Left renal pelvis (tissue), 4 donors: ENCODE data around the gene KRT25. TPM values are rescaled to one million over a fixed set of nuclear protein-coding genes. Genes with fewer than 3 reads are reported as not detected.
"Not testable (repeated sequence)": the region's sequence is repeated elsewhere in the genome, so short reads cannot be mapped to it uniquely, and the experiment has no call there.

Experiments
- DNase-seq, 4 donors: peaks; one replicate each; pipeline ENCODE4 v3.0.0-alpha.2; 2013; ENCODE audit warnings: low read depth in 4 of 4, low spot score in 3 of 4
- polyA plus RNA-seq, 4 donors: library from polyadenylated mRNA; unstranded; fragments of 120-200 nt; gene quantifications; one replicate each; pipeline ENCODE4 v1.2.1, GENCODE V29; 2013; ENCODE audit not compliant: insufficient read length in 4 of 4

Gene KRT25
- polyA plus RNA-seq, 4 donors = 0.68 TPM; not detected in 3

DNA sequence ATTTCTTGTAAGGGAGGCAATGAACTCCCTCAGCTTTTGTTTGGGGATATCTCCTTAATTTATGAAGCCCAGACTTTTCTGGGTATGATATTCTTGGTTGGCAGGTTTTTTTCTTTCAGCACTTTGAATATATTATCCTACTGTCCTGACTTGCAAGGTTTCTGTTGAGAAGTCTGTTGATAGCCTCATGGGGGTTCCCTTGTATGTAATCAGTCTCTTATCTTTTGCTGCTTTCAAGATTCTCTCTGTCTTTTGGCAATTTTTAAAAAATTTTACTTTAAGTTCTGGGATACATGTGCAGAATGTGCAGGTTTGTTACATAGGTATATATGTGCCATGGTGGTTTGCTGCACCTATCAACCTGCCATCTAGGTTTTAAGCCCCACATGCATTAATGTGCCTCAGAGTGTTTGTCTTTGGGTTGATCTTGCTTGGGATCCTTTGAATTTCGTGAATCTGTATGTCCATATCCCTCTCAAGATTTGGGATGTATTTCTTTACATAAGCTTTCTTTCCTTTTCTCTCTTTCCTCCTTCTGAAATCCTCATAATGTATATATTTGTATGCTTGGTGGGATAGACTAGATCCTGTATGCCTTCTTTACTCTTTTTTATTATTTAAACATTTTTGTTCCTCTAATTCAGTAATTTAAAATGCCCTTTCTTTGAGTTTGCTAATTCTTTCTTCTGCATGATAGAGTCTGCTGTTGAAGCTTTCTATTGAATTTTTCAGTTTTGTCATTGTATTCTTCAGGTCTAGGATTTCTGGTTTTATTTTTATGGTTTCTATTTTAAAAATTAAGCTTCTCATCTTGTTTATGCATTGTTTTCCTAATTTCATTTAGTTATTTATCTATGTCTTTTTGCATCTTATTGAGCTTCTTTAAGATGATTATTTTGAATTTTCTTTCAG is 5.2 kb upstream of the KRT25 start:
- no peak for DNase-seq

DNA sequence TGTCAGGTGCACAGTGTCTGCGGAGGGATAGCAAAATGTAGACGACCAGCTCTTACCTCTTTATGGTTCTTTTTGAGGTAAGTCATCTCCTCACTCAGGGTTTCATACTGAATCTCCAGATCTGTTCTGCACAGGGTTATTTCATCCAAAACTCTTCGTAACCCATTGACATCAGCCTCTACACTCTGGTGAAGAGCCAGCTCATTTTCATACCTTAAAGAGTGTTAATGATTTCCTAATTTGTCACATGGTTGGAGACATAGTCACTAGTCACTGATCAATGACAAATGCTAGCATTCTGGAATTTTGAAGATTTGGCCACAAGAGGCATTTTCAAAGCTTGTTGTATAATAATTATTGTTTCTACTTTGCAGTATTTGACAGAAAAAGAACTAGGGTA is 1.3 kb downstream of the KRT25 start:
- DNase-seq = no peak

DNA sequence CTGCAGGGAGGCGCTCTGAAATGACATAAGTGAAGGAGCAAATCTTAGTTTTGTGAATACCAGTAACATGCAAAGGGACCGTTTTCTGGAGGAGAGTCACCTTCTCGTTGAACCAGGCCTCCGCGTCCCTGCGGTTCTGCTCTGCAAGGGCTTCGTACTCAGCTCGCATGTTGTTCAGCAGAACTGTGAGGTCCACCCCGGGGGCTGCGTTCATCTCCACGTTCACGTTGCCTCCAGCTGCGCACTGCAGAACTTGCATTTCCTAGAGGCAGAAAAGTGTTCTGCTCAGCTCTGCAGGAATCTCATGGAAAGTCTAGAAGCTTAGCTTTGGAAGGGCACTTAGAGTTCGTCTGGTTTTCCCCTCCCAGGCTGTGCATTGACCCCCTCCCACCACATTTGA is 4.1 kb downstream of the KRT25 start:
- no peak for DNase-seq

DNA sequence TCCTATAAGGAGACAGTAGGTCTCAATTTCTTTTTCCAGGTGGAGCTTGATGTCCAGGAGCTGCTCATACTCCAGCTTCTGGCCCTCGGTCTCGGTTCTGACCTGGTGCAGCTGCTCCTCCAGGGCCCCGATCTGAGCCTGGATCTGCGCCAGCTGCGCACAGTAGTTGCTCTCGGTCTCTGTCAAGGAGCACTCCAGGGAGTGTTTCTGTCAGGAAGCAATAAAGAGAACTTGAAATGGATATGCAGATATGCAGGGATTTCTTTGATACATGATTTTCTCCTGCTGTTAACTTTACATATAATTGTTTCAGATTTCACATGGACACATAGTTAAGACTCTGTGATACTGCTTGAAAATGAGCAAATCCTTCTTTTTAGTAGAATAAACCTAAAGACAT is 4.7 kb downstream of the KRT25 start:
- DNase-seq = no peak

DNA sequence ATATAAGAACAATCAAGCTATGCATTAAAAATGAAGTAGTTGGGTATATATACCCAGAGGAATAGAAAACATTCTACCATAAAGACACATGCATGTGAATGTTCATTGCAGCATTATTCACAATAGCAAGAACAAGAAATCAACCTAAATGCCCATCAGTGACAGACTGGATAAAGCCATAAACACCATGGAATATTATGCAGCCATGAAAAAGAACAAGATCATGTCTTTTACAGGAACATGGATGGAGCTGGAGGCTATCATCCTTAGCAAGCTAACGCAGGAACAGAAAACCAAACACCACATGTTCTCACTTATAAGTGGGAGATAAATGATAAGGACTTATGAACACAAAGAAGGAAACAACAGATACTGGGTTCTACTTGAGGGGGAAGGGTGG is 6.5 kb downstream of the KRT25 start:
- not testable (repeated sequence) for DNase-seq

DNA sequence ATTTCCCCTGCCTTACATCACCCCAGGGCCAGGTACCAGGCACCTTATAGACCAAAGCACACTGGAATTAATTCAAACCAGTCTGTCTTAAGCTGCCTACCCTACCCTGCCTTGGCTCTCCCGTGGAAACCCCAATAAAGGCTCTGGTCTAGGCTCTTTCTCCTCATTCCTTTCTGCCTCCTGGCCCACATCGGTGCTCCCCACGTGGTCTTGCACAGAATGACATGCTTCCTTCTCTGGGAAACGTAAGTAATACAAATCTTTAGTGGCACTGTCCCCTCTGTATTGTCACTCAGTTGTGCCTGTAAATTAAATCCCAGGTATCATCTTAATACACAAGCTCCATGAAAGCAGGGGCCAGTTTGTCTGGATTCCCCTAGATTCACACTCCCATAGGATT is 16.6 kb downstream of the KRT25 start:
- no peak for DNase-seq

DNA sequence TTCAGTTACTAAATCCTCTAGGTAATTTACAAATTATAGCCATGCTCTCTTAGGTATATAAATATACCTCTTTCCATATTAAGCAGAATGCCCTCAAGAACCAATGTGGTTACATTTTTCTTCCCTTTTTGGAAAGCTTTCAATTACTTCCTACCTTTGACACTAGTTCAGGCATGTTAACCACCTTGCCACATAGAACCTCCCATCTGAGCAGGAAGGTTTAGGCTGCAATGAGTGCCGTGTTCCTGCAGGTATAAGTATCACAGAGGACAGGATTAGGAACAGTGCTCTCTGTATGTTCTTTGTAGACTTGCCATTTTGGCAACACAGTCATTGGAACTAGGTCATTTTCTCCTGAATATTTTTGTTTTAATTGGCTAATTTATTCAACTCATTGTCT is 20.1 kb downstream of the KRT25 start:
- DNase-seq = no peak

DNA sequence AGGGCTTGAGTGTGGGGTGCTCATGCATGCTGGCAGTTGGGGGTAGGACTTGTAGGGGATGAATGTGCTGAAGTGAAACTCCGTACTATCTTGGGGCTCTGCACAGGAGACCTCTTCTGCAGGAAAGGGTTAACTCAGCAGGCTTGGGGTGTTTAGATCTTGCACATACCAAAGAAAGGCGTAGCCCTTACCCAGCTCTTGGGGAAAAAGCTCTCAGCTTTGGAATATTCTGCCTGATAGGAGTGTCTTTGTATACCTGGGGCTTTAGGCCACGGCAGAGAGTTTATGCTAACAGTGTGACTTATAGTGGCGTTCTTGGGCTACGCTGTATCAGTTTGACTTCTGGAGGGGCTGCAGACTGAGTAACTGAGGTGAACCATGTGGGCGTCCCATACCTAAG is 21.1 kb downstream of the KRT25 start:
- DNase-seq = no peak

DNA sequence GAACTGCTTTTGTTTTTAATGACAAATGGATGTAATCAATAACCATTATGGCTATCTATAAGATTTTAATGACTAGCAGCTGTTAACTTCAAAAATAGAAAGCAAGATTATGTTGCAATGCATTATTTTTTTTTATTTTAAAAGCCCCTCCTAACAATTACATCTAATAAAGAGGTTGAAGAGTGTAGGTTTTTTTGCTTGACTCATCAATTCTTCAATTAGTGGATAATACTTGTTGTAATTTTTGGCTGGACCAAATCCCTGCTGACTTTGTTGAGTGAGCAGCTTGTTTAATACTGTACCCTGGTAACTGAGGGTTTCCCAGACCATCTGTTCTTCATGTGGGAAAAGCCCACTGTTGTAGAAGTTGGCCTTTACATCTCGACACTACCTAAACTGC is 24.2 kb downstream of the KRT25 start:
- DNase-seq = no peak

DNA sequence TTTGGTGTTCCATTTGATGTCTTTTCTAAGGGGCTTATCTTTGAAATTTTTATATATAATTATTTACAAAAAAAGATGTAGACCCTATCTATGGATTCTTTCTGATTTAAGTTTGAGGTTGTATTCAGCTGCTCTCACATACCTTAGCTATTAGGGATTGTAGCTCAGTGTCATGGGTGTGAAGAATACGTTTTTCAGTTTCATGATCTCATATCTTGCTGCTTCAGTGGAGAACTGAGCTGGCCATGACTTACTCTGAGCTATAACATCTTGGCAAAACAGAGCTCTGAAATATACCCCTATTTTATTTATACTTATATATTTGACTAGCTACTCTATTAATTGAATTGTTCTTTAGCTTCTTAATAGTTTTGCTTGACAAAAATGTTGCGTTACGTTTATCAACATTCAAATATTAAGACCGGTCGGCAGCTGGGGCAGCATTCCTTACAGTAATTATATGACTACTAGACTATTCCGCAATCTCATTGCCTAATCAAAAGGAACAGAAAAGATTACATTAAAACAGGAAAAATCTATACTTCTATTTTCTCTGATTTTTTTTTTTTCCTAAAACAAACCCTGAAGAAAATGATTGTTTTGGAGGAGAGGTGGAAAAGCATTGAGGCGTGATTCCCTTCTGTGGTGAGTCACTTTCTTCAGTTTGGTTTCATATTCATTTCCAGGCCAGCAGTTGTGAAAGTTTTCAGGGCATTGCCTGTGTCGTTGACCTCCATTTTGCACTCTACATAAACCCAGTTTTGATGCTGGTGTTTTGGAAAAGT is 27.5 kb downstream of the KRT25 start:
- peak in 1 of 4 donors; percentile 9 for DNase-seq

DNA sequence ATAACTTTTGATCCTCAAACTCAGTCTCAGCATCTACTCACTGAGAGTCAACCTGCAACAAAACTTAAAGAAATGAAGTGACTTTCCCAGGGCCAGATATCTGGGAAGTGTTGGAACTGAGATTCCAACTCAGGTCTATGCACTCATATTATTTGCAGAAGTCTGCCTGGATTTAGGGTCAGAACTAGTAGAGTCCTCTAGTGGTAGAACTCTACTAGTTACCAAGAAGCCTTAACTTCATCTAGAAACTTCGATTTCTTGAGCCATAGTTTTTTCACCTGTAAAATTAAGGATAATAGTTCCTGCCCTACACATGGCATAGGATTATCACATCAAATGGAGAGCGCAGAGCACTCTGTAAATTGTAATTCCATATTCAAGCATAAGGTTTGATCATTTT is 28.2 kb downstream of the KRT25 start:
- no peak for DNase-seq

DNA sequence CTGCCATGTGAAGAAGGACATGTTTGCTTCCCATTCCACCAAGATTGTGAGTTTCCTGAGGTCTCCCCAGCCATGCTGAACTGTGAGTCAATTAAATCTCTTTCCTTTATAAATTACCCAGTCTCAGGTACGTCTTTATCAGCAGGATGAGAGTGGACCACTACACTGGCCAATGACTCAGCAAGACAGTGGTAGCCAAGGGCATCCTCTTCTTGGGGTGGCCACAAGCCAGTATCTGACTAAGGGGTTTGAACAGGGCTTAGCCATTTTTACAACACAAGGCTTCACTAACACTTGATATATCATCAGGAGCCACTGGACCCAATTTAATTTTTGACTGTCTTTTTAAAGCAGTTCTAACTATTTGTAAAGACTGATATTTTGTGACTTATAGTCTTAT is 30.5 kb downstream of the KRT25 start:
- DNase-seq = no peak

DNA sequence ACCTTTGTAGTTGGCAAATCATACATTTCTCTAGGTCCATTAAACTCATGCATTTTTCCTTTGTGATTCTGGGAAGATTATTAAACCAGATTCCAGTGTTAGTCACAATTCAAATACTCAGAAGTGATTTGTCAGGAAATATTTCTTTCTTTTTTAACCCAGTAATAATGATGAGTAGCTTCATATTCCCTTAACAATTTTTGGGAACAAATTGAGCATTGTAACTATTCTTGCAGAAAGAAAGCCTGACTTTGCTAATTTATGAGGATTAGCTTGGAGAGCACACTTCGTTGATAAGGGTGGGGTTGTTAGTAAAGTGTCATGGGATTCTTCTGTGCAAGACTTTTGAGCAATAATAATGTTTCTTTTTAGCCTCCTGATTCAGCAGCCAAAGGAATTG is 32.9 kb downstream of the KRT25 start:
- no peak for DNase-seq

DNA sequence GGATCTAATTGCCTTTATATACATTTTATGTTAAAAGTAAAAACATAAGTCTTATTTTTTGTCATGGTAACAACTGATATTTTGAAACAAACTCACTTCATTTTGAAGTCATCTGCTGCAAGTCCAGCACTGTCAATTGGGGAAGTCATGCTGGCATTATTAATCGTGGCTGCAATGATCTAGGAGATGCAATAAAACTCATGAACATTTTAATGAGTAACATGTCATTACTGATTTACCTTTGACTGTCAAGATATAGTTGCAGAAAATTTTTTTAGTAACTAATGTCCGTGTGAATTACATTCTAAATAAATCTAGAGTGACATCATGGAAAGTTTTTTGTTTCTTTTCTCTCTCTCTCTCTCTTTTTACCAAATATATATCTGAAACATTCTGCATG is 34.2 kb downstream of the KRT25 start:
- no peak for DNase-seq

DNA sequence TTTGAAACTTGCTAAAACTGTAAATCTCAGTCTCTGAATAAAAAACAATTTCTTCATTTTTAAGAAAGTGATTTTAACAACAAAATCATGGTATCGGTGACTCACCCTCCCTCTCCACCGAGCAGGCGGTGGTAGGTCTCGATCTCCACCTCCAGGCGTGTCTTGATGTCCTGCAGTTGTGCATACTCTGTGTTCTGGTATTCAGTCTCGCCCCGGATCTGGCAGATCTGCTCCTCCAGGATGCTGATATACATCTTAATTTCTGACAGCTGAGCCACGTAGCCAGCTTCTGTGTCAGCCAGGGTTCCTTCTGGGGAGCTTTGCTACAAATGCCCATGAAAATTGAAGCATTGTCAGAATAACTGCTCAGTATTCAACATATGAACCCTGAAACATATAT is 36.2 kb downstream of the KRT25 start:
- DNase-seq = no peak

DNA sequence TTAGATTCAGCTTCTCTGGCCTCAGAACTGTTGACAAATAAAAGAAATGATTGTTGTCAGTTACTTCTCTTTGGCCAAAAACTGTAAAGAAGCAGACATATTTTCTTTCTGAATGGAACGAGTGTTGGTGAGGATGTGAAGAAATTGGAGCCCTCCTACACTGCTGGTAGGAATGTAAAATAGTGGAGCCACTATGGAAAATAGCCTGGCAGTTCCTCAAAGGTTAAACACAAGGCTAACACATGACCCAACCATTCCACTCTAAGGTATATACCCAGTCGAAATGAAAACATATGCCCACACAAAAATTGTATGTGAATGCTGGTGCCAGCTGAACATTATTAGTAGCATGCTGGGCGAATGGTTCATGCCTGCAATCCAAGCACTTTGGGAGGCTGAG is 37.4 kb downstream of the KRT25 start:
- DNase-seq = no peak

DNA sequence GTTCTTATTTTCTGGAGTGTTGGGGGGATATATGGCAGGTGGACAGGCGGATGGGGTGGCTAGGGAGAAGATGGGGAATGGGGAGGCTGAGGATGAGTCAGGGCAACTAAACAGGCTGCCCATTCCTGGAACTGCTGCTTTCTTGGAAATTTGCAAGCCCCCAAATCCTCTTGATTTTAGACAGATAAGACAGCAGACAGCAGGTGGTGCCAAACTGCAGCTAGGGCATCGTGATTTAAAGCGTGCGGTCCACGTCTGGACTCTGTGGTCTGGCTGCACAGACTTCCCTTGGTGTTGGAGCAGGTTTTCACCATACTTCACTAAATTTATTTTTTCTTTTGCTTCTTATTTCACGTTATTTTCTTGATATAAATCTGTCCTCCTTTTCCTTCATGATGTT is 40.7 kb downstream of the KRT25 start:
- no peak for DNase-seq

DNA sequence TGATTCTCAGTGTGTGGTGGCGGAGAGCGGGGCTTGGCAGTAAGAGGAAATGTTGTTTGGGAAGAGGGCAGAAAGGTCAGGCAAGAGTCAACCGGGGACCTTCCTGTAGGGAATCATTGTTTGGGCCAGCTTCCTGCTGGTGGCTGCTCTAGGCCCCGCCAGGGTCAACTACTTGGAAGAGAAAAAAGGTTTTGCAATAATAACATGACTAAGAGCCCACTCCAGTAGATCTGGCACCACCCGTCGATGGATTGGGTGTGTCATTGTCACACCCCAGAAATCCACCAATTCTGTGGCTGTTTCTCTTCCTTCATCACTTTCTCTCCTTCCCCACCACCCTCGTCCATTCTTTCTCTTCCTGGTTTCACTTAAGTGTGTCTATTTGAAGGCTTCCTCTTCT is 47.4 kb downstream of the KRT25 start:
- no peak for DNase-seq

DNA sequence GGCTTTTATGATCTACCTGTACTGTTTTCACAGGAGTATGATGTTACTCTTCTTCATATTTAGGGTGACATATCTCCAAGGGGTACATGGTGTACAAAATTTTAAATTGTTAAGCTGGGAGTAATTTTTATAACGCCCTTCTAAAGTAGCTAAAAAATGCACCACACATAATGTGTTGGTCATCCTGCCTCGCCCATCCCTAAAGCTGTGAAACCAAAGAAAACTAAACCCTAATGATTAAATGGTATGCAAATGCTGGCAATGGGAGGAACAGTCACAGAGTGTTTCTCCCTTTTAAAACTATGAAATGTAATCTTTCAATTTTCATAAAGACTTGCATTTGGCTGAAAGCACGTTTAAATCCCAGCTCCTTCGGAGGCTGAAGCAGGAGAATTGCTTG is 49.5 kb downstream of the KRT25 start:
- DNase-seq = no peak

DNA sequence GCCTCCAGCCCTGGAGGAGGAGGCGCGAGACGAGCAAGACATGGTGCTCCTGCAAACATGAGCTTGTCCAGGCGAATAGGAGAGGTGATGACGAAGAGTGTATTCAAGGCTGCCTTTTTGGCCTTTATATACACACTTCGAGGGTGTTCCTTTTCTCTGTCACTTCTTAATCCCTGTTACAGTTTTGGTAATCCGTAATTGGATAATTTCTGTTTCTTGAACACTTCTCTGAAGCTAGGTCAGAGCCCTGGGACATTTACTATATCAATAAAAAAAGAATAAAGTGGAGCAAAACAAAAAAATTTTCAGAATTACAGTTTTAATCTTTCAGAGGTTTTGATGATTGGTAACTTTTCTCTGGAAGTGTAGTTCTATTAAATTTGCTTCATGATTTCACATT is 51.5 kb downstream of the KRT25 start, which contains the start of gene KRT24:
Gene KRT24, minus strand, starts transcription at position 101 of the 400 bp plus-strand sequence. Its CDS starts 59 bp downstream, at position 42.
- DNase-seq = no peak

DNA sequence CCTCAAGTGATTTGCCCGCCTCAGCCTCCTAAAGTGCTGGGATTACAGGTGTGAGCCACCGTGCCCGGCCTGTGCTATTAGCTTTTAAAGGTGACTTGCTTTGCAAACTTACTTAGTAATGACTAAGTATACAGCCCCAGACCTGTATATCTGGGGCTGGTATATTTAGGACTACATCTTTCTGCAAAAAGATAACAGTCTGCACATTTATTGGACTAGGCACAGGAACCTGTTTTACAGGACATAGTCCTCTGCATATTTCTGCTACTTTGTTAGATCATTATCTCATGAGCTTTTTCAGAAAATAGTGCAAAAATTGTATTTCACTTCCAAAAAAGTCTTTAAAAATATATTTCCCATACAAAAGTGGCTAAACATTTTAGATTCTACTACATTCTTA is 52.9 kb downstream of the KRT25 start:
- DNase-seq = no peak

DNA sequence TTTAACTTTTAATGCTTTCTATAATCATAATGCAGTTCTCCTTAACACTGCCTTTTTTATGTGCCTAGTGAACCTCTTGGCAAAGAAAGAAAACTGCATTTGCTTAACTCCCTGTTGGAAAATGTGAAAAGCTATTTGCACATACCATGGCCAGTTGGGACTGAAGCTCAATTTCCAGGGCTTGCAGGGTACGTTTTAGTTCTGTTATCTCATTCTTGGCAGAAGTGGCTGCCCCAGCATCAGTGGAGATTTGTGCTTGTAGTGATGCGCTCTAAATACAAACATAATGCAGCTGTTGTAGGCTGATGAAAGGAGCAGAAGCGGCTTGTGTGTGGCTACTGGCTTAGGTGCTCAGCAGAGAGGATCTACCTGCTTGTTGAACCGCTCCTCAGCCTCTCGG is 55.3 kb downstream of the KRT25 start:
- DNase-seq = no peak
